GF-D8 (cell line): ENCODE data around the gene C16orf90.
"Not testable (repeated sequence)": the region's sequence is repeated elsewhere in the genome, so short reads cannot be mapped to it uniquely, and the experiment has no call there.

Experiments used
- DNase-seq: peaks from one replicate; lab custom pipeline; 2025; lab: John Stamatoyannopoulos, UW

Gene C16orf90

DNA sequence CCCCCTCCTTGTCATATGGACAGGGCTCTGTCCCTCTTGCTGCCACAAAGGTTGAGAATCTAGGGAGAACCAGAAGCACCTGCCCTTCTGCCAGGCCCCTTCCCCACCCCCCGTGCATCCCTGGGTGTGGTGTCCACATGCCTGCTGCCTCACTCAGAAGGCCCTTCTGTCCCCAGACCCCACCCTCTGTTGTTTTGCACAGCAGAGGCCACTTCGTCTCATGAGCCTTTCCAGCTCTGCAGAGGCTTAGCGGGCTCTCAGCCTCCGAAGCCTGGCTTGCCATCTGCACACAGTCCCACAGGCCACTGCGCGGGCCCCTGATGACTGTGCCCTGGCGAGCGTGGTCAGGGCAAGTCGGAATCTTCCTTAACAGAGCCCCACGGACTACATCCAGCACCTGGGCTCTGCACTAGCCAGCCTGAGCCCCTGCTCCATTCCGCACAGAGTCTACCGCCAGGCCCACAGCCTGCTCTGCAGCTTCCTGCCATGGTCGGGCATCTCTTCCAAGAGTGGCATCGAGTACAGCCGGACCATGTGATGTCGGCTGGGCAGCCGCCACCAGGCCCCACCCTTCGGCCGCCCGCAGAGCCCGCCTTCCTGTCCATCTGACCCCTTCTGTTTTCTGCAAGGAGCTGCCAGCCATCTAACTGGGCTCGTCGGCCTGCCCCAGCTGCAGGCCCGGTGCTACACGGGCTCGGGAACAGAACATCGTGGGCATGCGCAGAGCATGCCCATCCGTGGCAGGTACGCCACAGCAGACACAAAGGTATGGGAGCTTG lies 10.8 kb downstream of the C16orf90 start:
- no peak for DNase-seq

DNA sequence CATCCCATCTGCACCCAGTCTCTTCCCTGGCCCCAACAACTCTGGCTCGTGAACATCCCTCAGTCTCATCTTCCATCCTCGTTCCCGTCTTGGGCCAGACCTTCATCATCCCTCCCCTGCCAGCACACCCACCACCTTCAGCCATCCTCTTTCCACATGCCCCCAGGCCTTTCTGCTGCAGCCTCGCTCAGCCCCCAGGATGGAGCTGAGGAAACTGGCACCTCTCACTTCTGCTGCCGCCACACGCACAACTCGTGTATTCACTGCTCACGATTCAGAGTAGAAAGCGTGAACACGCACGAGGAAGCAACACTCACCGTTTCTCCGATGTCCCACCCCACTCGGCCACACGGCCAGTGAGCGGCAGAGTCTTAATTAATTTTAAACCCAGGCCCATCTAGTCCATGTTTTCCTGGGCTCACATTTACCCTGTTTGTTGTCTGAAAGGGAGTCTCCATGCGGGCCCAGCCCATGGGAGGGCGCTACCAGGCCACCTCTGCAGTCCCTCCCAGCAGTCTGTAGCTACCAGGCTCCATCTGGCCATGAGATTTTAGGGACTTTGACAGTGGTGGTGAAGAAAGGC lies 12.5 kb downstream of the C16orf90 start:
- no peak for DNase-seq

DNA sequence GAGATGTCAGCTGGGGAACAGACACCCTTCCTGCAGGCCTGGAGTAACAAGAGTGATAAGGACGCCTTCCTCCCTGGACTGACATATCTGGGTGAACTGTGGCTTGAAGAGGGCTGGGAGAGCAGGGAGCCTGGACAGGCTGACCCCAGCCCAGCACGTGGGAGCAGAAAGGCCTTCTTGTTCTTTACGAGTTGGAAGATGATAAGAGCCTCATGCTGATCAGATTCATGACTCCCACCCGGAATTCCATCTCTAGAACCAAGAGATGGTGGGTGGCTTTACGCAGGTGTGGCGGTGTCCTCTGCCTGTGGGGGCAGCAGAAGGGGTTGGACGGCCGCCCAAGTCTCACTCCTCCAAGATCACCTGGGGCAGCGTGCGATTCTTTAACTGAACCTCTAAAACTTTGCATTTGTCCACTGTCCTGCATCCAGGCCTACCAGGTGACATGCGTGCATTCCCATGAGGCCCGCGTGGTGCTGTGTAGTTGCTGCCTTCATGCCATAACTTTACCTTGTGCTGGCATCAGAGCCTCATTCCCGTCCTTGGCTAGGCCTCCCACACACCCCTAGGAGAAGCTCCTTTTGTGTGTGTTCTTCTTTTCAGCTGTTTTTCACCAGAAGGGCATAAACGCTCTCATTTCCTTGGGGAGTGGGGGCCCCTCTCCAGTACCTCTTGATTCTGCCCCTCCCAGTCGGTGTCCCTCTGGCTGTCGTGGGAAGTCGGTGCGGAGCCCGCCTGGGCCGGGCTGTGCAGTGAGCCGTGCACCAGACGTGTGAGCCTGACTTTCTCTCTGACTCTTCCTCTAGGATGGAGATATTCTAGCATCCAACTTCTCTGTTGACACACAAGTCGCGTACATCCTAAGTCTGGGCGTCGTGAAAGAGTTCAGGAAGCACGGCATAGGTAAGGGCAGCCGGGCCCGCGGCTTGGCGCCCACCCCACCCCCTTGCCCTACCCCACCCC lies 13.3 kb downstream of the C16orf90 start:
- no peak for DNase-seq

DNA sequence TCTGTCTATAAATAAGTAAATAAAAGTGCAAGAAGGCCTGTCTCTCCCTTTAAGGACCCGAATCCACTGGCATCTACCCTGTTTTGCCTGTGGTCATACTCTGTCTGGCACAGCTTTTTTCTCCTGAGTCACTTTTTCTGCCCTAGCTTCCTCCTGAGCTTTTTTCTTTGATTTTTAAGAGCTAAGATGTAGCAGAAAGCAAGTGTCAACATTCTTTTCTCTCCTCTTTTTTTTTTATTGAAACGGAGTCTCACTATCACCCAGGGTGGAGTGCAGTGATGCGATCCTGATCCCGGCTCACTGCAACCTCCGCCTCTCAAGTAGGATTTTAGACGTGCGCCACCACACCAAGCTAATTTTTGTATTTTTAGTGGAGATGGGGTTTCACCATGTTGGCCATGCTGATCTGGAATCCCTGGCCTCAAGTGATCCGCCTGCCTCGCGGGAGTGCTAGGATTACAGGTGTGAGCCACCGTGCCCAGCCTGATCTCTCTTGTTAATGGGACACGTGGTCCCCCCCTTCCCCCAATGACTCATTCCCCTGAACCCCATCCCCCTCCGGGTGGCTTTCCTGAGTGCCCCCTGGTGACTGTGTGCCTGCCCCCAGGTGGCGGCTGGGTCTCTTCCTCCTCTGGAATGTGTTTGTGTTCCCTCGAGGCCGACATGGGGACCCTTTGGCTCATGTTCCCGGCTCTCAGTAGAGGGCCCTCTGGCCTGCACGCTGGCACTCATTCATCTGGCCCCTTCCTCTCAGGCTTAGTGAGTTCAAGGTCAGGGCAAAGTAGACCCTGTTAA lies 14.2 kb downstream of the C16orf90 start:
- no peak for DNase-seq

DNA sequence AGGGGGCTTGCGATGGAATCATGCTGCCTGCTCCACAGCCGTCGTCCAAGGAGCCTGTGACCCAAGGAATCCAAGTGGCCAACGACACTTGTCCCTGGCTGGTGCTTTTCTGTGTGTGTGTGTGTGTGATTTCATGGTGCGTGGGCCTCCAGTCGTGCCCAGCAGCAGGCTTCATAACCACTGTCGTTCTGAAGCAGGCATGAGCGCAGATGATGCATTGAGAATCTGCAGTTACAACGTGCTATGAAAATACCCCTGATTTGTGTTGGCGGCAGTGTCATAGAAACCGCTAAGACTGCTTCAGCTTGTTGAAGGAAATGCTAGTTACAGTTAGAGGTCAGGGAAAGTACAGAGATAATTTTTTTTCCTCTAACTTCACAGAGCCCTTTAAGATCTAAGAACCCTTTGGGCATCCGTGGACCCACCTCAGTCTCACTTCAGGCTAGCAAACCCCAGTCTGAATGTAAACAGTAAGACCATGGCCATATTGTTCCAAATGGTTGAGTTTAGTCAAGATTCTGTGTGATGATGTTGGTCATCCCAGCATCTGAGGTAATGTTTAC lies 15.6 kb downstream of the C16orf90 start:
- no peak for DNase-seq

DNA sequence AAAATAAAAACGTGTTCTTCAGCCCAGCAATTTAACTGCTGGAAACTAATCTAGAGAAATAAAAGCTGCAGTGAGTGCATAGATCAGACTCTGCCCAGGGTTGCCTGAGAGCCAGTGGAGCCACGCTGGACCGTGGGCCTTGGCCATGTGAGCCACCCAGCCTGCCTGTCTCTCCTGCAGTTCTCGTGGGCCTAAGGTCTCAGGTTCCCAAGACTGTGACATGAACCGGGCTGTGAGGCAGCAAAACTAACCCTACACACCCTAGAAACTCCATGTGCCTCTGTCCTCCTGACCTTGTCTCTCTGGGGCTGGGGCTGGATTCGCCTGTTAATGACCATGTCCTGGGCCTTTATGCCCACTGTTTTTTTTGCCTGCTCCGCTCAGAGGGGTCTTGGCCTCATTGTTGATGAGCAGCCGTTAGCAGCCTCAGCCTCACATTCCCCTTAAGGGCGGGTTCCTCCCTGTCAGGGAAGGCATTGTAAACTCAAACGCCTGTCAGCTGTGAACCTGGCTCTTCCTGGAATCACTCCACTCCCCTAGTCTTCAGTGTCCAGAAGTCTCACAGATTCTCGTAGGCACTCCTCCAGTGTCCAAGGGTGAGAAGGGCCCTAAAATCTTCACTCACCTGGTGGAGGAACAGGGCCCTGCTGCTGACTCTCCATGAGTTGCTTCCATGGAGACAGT lies 16.9 kb downstream of the C16orf90 start:
- no peak for DNase-seq

DNA sequence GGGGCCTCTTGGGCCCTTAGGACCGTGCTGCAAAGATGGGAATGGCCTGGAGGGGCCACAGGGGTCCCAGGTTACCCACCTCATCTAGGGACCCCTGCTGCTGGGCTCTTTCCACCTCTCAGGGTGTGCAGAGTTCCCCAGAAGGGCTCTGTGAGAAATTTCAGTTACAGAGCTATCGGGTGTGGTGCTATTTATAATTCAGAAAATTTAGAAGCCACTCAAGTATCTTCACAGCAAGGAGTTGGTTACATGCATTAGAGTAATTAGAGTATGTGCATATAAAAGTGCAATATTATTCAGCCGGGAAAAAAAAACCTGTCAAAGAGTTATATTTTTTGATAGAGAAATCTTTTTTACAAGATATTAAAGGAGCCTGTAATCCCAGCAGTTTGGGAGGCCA lies 18.9 kb downstream of the C16orf90 start:
- DNase-seq = no peak

DNA sequence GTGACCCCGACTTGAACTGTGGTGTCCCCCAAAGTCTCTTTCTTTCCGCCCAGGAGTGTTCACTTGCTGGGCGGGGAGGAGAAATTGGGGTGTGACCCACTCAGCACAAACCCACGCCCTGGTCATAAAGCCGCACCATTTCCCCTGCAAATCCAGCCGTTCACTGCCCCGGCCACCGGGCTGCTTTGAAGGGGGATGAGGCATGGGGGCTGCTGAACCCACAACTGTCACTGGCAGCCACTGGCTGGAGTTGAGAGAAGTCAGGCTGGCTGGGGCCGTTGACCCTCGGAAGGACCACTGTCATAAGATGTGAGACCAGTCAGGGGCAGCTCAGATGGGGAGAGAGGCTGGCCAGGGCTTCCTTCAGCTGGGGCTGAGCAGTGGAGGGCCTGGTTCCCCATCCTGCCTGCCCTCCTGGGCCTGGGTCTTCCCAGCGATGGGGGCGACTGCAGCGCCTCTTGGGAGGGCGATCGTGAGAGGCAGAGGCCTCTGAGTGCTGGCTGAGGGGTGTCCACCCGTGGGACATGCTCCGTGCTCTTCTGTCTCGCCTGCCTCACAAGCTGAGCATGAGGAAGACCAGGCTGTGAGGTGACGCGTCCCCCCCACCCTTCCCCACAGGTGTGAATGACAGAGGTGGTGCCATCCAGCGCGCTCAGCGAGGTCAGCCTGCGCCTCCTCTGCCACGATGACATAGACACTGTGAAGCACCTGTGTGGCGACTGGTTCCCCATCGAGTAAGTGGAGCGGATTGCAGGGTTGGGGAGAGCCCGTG lies 19.5 kb downstream of the C16orf90 start:
- no peak for DNase-seq

DNA sequence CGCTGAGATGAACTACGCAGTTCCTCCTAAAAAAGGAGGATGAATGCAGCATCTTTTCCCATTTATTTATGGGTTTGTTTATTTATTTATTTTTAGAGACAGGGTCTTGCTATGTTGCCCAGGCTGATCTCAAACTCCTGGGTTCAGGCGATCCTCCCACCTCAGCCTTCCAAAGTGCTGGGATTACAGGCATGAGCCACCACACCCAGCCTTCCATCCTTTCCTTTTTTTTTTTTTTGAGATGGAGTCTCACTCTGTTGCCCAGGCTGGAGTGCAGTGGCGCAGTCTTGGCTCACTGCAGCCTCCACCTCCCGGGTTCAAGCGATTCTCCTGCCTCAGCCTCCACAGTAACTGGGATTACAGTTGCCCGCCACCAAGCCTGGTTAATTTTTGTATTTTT lies 20.4 kb downstream of the C16orf90 start:
- DNase-seq = not testable (repeated sequence)

DNA sequence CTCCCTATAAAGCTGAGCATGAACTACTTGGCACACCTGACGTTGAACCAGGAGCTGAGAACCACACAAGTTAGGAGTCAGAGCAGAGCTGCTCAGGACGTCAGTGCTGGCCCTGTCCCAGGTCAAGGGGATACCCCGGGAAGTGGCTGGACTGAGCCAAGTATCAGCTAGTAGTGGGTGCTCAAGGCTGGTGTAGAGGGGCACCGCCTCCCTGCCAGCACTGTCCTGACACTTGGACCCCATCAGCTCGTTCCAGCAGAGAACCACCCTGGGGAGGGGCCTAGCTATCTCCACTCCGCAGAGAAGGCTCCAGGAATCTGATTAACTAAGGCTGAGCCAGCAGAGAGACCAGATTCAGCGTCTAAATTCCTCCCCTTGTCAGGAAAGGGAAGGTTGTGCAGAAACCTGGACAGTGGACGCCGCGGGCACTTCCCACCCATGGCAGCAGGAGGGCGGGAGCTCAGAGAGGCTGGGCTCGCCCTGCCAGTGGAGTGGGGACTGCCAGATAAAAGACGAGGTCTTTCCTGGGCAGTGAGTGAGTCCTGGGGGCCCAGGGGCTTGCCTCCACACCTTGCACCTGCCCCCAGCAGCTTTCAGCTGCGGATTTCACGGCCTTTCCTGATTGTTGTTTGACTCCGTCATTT lies 21.0 kb downstream of the C16orf90 start:
- DNase-seq = no peak

DNA sequence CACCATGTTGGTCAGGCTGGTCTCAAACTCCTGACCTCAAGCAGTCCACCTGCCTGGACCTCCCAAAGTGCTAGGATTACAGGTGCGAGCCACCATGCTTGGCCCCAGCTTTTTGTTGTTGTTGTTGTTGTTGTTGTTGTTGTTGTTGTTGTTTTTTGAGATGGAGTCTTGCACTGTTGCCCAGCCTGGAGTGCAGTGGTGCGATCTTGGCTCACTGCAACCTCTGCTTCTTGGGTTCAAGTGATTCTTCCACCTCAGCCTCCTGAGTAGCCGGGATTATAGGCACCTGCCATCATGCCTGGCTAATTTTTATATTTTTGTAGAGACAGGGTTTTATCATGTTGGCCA lies 21.7 kb downstream of the C16orf90 start:
- DNase-seq = not testable (repeated sequence)

DNA sequence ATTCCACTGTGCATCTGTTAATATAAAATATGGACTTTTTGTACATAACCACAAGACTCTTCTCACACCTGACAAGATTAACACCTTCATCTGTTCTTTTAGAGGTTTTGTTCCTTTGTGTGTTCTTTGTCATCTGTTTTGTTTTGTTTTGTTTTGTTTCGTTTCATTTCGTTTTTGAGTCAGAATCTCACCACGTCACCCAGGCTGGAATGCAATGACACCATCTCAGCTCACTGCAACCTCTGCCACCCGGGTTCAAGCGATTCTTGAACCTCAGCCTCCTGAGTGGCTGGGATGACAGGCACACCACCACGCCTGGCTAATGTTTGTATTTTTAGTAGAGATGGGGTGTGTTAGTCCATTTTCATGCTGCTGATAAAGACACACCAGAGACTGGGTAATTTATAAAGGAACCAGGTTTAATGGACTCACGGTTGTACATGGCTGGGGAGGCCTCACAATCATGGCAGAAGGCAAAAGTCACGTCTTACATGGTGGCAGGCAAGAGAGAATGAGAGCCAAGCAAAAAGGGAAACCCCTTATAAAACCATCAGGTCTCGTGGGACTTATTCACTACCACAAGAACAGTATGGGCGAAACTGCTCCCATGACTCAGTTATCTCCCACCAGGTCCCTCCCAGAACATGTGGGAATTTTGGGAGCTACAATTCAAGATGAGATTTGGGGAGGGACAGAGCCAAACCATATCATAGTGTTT lies 22.3 kb downstream of the C16orf90 start:
- DNase-seq = no peak

DNA sequence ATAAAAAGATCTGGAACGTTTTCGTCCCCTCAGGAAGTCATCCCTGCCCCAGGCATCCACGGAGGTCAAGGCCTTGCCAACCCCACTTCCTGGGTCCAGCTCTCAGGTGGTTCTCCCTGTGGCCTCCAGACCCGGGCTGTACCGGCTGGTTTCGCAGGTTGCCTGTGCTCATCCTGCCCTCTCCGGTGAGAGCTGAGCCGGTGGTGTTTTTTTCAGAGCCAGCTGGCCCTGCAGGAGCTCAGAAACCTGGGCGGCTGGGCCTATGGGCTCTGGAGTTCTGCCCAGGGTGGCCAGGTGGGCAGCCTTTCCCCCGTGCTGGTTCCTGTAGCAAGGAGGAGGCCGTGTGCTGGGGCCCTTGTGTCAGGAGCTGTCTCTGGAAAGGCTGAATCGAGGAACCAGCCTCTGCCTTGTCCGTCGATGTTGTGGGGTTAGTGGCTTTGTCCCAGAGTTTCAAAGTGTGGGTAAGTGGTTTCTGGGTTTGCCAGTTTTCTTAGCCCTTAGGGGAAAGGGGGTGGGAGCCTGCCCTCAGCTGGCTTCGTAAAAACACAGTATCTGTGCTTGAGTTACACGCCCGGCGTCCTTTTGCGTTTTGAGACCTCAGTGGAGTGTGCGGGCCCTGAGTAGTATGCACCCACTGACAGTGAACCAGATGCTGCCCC lies 23.6 kb downstream of the C16orf90 start:
- DNase-seq = no peak

DNA sequence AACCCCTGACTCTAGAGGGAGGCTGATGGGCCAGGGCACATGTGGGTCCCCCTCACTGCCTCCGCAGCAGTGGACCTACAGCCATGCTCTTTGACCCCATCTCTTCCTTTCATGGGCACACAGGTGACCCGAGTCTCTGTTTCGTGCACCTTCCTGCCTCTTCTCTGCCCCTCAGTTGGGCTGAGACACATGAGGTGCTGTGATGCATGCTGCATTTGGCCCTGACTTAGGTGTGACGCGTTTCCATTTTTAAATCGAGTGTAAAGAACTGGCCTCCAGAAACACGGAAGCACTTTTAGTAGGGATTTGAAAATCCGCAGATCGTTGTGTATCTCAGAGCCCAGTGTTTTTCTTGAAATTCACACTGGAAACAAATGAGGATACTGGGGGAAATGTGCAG lies 24.6 kb downstream of the C16orf90 start:
- DNase-seq = no peak

DNA sequence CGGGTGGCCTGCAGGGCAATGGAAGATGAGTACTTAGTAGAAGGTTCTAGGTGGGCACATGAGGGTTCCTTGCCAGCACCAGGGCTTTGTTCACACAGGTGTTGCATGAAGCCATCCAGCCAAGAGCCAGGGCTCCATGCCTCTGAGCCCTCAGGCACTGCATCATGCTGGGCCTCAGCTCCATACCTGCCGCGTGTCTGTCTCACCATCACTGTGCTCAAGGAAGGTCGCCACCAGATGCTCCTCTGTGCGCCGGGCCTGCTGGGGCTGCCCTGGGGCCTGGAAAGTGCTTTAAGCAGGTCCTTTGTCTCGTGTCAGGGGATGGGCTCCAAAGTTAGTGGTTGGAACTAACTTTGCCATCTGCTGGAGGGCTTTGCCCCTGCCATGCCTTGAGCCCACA lies 25.6 kb downstream of the C16orf90 start:
- DNase-seq = no peak

DNA sequence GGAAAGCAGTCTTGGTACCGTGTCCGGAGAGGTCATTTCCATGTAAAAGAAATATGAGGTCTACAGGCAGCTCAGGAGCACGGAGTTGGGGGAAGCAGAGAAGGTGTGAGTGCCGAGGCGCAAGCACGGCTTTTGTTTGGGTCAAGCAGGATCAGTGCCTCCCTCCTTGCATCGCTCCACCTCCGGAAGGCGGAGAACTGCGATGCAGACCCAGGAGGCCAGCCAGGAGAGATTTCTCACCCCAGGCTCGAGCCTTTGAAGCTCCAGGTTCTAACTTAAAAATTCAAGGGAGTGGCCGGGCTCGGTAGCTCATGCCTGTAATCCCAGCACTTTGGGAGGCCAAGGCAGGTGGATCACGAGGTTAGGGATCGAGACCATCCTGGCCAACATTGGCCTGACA lies 26.8 kb downstream of the C16orf90 start:
- DNase-seq = no peak

DNA sequence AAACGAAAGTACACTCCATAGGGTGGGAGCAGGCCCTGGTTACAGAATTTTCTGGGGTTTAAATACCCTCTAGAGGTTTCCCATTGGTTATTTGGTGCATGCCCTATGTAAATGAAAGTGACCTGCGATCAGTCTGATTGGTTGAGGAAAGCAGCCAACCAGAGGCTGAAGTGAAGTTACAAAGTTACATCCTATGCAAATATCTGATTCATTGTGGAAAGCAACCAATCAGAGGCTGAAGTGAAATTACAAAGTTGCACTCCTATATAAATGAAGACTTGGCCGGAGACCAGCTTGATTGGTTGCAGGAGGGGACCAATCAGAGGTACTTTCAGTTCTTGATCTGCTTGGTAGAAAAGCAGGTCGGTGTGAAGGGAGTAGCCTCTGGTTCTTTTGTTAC lies 27.4 kb downstream of the C16orf90 start:
- no peak for DNase-seq

DNA sequence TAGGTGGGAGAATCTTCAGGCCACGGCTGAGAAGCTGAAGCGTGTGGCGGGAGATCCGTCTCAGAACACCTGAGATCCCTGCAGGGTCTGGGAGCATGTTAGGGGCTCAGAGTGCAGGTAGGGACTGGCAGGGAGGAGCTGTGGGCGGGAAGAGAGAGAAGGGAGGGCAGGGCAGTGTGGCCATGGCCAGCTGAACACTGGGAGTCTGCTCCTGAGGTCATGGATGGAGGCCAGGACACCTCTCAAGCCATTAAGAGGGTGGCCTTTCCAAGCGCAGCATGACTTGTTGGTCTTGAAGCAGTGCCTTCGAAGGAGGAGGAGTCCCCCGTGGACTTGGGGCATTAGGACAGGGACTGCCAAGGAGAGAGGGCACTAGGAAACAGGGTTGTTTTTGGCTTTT lies 28.1 kb downstream of the C16orf90 start:
- no peak for DNase-seq
